Measurements from ENCODE around the gene CTBP1. TPM values are rescaled to one million over a fixed set of nuclear protein-coding genes. Genes with fewer than 3 reads are reported as not detected.

Gene CTBP1
- total and polyA plus RNA-seq, 9 of the 15 experiments (the other 6 are each of a cell fraction or from before 2014, with no cell fraction given), result 14.5 to 162 (median 68.2) TPM

GRCh38 chr4:1298461-1298860 is 49.5 kb upstream of the CTBP1 start:
- CTCF ChIA-PET (ENCODE audit: low intra/inter-chr PET ratio), result no interaction called here
- no peak overlapping the region for H3K4me2 ChIP-seq (ENCODE audit: insufficient read depth, low read length)
- 94% methylated on average over 4 of the region's 7 CpGs for WGBS (ENCODE audit: insufficient coverage, low coverage, missing lambda C conversion rate)

More at GRCh38 chr4:1298461-1298860, 49.5 kb upstream of the CTBP1 start:
- intact Hi-C loops (cut with micrococcal nuclease), result no loop called here
- in situ Hi-C loops (cut with MboI), result no loop called here
- no peak for ATAC-seq
- Histone ChIP-seq H3K9ac (ENCODE audit: insufficient read depth in 1 of 2, low read depth in 2 of 2, low read length in 2 of 2) (no peak overlapping the region), H3K4me1 (replicated peaks in 1 of 2; ENCODE audit: control insufficient read depth in 2 of 2, insufficient read depth in 2 of 2, low read length in 2 of 2) (peaks cover 0 to 22% of the 10 kb centered on the region in 2 experiments; a peak in 4 of 5 replicates), H3K79me2 (ENCODE audit: control insufficient read depth, insufficient read depth, low read length) (peaks cover 93% of the 10 kb centered on the region), H3K36me3 (ENCODE audit: control insufficient read depth, insufficient read depth, low read length) (peaks cover 76% of the 10 kb centered on the region; the same call in 2 of the 3 replicates), H3K27ac (ENCODE audit: extremely low read depth, low read depth, low read length) (no peak overlapping the region), H3K9me3 (replicated peaks; ENCODE audit: control insufficient read depth, insufficient read depth, low read depth, low read length) (no peaks in the 10 kb centered on the region), H3K4me3 (no peak overlapping the region), H2AFZ (ENCODE audit: low read depth, low read length) (no peak overlapping the region), H3K9me1 (ENCODE audit: control insufficient read depth, insufficient read depth, low read length) (no peaks in the 10 kb centered on the region), H3K27me3 (ENCODE audit: control insufficient read depth in 2 of 2, insufficient read depth in 2 of 2, low read length in 2 of 2) (no peaks in the 10 kb centered on the region), H4K20me1 (replicated peaks; ENCODE audit: control insufficient read depth, insufficient read depth, low read length) (peaks cover 10% of the 10 kb centered on the region)
- POLR2A ChIA-PET, result interaction anchor here (1.1 to 3.6 kb wide), 2 partner anchors 8 to 11 kb away, joined by 4 to 30 read pairs; partner anchors contain the start of gene MAEA
- DNase-seq (ENCODE audit: extremely low read depth in 1 of 4, low spot score in 3 of 4), result no peak
- FAIRE-seq, result no peak
- TF ChIP-seq HMG20A (CRISPR knock-in tag; conservative IDR thresholded peaks at IDR 0.05), result no peak
- no peak for TF ChIP-seq SNRNP70 (optimal IDR thresholded peaks at IDR 0.05; ENCODE audit: low read depth, low read length)
- no peak for TF ChIP-seq USF2 (CRISPR knock-in tag; IDR thresholded peaks at IDR 0.05)
- no peak for TF ChIP-seq RBM15 (IDR thresholded peaks at IDR 0.05; ENCODE audit: insufficient read depth, low read length)
- BruUV-seq (replicated peaks), result no TSS peak

All from K562 (cell line).